Breast epithelium (tissue), 4 donors: ENCODE measurements around the gene RAB39A. TPM values are rescaled to one million over a fixed set of nuclear protein-coding genes. Genes with fewer than 3 reads are reported as not detected.

Source experiments
- DNase-seq, 2 donors: peaks; one replicate each; pipeline ENCODE4 v3.0.0-alpha.2; 2019; ENCODE audit warnings: low spot score in 2 of 2
- H3K27ac ChIP-seq, 2 donors: fragments of 200-600 bp; sonication (generic) in 1 of 2; one replicate each; pipeline ENCODE4 v1.5.1; 2016 to 2019; ENCODE audit warnings: mild to moderate bottlenecking in 1 of 2
- H3K27me3 ChIP-seq, 2 donors: fragments of 200-600 bp; sonication (generic) in 1 of 2; one replicate each; pipeline versions ENCODE4 v1.5.1 to v1.6.0; 2017 to 2019; ENCODE audit warnings: control low read depth in 1 of 2, mild to moderate bottlenecking in 1 of 2
- H3K36me3 ChIP-seq: fragments of 200-600 bp; one replicate; pipeline ENCODE4 v1.5.1; 2019
- H3K4me1 ChIP-seq, 2 donors: fragments of 200-600 bp; sonication (generic); one replicate each; pipeline ENCODE4 v1.5.1; 2016 to 2019; ENCODE audit warnings: control low read depth in 1 of 2
- H3K4me3 ChIP-seq, 3 donors: fragments of 200-600 bp; sonication (generic); 1 replicate in 2 of 3; 2 replicates in 1 of 3; pipeline ENCODE4 v1.5.1; 2016 to 2019; ENCODE audit warnings: mild to moderate bottlenecking in 3 of 3, moderate library complexity in 2 of 3
- H3K9me3 ChIP-seq, 2 donors: fragments of 200-600 bp; sonication (generic) in 1 of 2; one replicate each; pipeline ENCODE4 v1.5.1; 2016 to 2019; ENCODE audit warnings: control low read depth in 1 of 2
- POLR2A ChIP-seq: fragments of 450-650 bp; IDR thresholded peaks from one replicate; pipeline ENCODE4 v1.6.1; 2016; ENCODE audit warnings: antibody characterized with exemption, mild to moderate bottlenecking, moderate library complexity
- POLR2AphosphoS5 ChIP-seq, 3 donors: sonication (generic); formaldehyde crosslinking; IDR thresholded peaks; one replicate each; pipeline ENCODE4 v1.6.1; 2017; ENCODE audit warnings: antibody characterized with exemption in 3 of 3
- intact Hi-C: fragments of 100-400 bp; cut with DNase I; formaldehyde crosslinking; loops from one replicate; pipeline ENCODE4 v1.15.1; 2023; ENCODE audit warnings: low total_unique reads
- total RNA-seq, 3 donors: library from RNA; depleted of rRNA; stranded (reverse); fragments of >200 nt; gene quantifications; one replicate each; pipeline ENCODE4 v1.1.0, GENCODE V29; 2016
- TF ChIP-seq, protein P1 (sequence below), 3 donors: fragments of 450-650 bp; IDR thresholded peaks; one replicate each; pipeline ENCODE4 v1.5.1; 2016 to 2017; ENCODE audit warnings: antibody characterized with exemption in 3 of 3, mild to moderate bottlenecking in 3 of 3, moderate library complexity in 3 of 3

Gene RAB39A
- total RNA-seq, 3 donors from 2014 or later, result 0.98 to 2.2 (median 1.0) TPM

DNA sequence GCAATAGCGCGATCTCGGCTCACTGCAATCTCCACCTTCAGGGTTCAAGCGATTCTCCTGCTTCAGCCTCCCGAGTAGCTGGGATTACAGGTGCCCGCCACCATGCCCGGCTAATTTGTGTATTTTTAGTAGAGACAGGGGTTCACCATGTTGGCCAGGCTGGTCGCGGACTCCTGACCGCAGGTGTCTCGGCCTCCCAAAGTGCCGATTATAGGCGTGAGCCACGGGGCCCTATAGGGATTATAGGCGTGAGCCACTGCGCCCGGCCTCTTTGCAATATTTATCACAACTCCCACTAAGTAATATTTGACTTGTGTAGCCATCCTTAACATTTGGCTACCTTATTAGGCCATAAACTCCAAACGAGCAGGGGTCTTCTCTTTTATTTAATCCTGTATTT, 79.6 kb downstream of the RAB39A start:
- no peaks in the 10 kb centered on the region for H3K36me3 ChIP-seq
- DNase-seq, result no peak
- H3K27me3 ChIP-seq, result no peaks in the 10 kb centered on the region
- no peaks in the 10 kb centered on the region for H3K9me3 ChIP-seq
- TF ChIP-seq POLR2A, result no peak
- TF ChIP-seq POLR2AphosphoS5 (IDR thresholded peaks at IDR 0.05), result no peak
- TF ChIP-seq, protein P1, sequence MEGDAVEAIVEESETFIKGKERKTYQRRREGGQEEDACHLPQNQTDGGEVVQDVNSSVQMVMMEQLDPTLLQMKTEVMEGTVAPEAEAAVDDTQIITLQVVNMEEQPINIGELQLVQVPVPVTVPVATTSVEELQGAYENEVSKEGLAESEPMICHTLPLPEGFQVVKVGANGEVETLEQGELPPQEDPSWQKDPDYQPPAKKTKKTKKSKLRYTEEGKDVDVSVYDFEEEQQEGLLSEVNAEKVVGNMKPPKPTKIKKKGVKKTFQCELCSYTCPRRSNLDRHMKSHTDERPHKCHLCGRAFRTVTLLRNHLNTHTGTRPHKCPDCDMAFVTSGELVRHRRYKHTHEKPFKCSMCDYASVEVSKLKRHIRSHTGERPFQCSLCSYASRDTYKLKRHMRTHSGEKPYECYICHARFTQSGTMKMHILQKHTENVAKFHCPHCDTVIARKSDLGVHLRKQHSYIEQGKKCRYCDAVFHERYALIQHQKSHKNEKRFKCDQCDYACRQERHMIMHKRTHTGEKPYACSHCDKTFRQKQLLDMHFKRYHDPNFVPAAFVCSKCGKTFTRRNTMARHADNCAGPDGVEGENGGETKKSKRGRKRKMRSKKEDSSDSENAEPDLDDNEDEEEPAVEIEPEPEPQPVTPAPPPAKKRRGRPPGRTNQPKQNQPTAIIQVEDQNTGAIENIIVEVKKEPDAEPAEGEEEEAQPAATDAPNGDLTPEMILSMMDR (IDR thresholded peaks at IDR 0.05), result no peak
- no peak overlapping the region for H3K4me3 ChIP-seq
- H3K4me1 ChIP-seq, result peaks cover 3 to 8% of the 10 kb centered on the region in 2 donors
- H3K27ac ChIP-seq, result no peak overlapping the region
- intact Hi-C loops, result loop anchor here (10.0 kb wide), 1 partner anchor 623 kb away; no protein-coding TSS in a partner anchor

DNA sequence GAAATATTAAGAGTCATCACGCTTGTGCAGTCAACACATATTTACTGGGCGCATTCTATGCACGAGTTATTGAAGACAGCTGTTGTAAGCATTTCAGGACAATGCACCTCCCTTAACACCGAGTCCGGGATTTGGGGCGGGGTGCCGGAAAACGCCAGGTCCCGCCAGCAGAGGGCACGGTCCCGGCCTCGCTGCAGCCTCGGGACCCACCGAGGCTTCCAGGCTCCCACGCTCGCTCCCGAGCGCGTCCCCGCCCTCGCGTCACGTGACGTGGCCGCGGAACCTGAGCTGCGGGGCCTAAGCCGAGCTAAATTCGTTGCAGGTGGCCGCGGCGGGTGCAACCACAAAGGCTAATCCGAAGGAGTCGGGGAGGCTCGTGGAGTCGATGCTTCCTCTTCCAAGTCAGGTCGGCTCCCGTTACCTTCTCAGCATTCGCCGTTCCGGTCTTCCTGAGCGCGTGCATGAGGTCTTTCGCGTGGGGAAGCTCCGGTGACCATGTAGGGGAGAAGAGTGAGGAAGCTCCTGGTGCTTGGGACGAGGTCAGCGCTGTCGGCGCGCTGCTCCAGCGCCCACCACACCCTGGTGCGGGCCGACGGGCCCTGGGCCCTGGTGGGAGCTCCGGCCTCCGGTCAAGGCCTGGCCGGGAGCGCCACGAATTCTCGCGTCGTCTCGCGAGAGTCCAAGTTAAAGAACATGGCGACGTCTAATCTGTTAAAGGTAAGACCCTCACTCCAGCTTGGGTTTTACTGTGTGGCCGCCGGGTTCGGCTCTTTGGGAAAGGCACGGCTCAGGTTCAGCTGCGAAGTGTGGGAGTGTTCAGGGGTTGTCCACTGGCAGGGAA, 80.6 kb downstream of the RAB39A start, which contains the start of gene CUL5:
CUL5 (plus strand) TSS at position 243 of the 841 bp plus-strand sequence; CDS start at position 694, 451 bp downstream.
- Histone ChIP-seq H3K4me3 (peak within 1 kb of the TSS; percentile 74 to 96 (median 93)), H3K27ac (peak within 1 kb of the TSS; percentile 98 to 99), H3K27me3 (no peaks in the 10 kb centered on the region), H3K36me3 (no peaks in the 10 kb centered on the region), H3K9me3 (no peaks in the 10 kb centered on the region), H3K4me1 (peaks cover 3 to 13% of the 10 kb centered on the region in 2 donors)
- TF ChIP-seq POLR2A (peak; percentile 38), POLR2AphosphoS5 (IDR thresholded peaks at IDR 0.05) (peak; percentile 78 to 90 (median 86))
- TF ChIP-seq, protein P1 (IDR thresholded peaks at IDR 0.05), result peak; percentile 60 to 91 (median 82)
- peak; percentile 82 to 90 for DNase-seq
- intact Hi-C loops, result loop anchor here (10.0 kb wide), 1 partner anchor 624 kb away; no protein-coding TSS in a partner anchor

- Histone ChIP-seq H3K27ac (peak overlapping the region; percentile 98 to 99), H3K27me3 (no peaks in the 10 kb centered on the region), H3K36me3 (no peaks in the 10 kb centered on the region), H3K4me1 (peaks cover 3 to 13% of the 10 kb centered on the region in 2 donors), H3K9me3 (no peaks in the 10 kb centered on the region), H3K4me3 (peak overlapping the region; percentile 74 to 96 (median 93))
- DNase-seq, result peak in 1 of 2 donors; percentile 18
- TF ChIP-seq POLR2A (no peak), POLR2AphosphoS5 (IDR thresholded peaks at IDR 0.05) (no peak)
- TF ChIP-seq, protein P1 (IDR thresholded peaks at IDR 0.05), result no peak
- intact Hi-C loops, result loop anchor here (10.0 kb wide), 1 partner anchor 625 kb away; no protein-coding TSS in a partner anchor
These were observed 81.5 kb downstream of the RAB39A start for GRCh38 chr11:108009497-108010370.

DNA sequence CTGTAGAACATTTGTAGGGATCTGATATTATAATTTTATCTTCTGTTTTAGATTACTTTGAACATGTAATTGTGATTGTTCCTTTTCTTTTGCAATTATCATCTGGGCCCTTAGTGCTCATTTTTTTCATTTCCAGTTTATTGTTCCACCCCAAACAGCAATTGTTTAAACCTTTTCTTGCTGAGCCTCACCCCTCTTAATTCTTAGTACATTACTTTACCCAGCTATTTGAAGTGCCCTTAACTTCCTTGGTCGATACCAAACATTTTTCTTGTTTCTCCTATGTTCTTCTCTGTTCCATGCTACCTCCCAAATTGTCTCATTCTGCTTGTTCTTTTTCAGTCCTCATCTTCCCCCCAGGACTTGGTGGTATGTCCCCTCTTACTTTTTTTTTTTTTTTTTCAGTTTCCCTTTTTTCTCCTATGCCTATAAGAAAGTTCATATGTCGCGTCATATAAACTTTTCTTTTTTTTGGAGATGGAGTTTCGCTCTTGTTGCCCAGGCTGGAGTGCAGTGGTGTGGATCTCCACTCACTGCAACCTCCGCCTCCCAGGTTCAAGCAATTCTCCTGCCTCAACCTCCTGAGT, 84.0 kb downstream of the RAB39A start:
- Histone ChIP-seq H3K9me3 (no peaks in the 10 kb centered on the region), H3K36me3 (no peaks in the 10 kb centered on the region), H3K27me3 (no peaks in the 10 kb centered on the region), H3K4me1 (peaks cover 3 to 13% of the 10 kb centered on the region in 2 donors), H3K27ac (no peak overlapping the region), H3K4me3 (no peak overlapping the region)
- no peak for DNase-seq
- TF ChIP-seq POLR2A, result no peak
- TF ChIP-seq, protein P1 (IDR thresholded peaks at IDR 0.05), result no peak
- TF ChIP-seq POLR2AphosphoS5 (IDR thresholded peaks at IDR 0.05), result no peak
- intact Hi-C loops, result no loop called here

Other genes with a start within 250 kb of the RAB39A start
- gene SLN, start 216.4 kb upstream of the RAB39A start, total RNA-seq, result not detected
- 1 to 10 TPM; 5.7 to 6.9 (median 5.8) TPM for gene SLC35F2, start 69.7 kb upstream of the RAB39A start, total RNA-seq
- gene CUL5, start 80.5 kb downstream of the RAB39A start, total RNA-seq, result 10 to 100 TPM; 25.9 to 34.4 (median 32.8) TPM
- 100 to 1,000 TPM in 1 of 3 donors, 10 to 100 TPM in 2; 71.4 to 197 (median 77.7) TPM for gene ACAT1, start 193.1 kb downstream of the RAB39A start, total RNA-seq